ENCODE results near the gene LILRB5. TPM values are rescaled to one million over a fixed set of nuclear protein-coding genes. Genes with fewer than 3 reads are reported as not detected.
"Not testable (repeated sequence)": the region's sequence is repeated elsewhere in the genome, so short reads cannot be mapped to it uniquely, and the experiment has no call there.

Gene LILRB5
- total and polyA plus RNA-seq, 10 donors, result 3.8 to 112 (median 63.7) TPM

DNA sequence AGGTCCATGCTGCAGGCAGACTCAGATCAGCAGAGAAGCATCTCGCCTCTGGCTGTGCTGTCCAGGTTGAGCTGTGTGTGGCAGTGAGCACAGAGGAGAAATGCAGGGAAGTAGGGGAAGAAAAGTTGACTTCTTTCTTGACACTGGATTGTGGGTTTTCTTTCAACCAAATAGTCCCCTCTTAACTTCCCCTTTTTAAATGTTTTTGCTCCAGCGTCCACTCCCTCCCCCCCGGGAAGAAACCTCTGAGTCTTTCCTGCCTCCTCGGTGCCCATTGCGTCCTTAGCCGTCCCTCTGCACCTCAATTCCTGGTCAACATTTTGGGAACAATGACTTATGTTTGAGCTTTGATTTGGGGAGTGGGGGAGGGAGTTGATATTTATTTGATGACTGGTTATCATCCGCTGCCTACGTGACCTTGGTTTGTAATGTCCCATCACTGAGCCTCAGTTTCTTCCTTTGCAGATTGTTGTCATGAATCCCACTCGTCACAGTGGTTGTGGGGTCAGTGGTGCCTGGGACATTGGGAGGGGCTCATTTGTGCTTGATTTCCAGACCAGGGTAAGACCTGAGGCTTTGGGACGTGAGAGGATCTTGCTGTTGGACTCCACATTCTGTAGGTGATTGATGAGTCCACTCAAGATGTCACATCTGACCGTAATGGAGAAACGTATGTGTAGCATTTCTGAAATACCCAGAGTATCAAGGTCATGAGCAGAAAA, 24.1 kb upstream of the LILRB5 start, which contains the start of gene LILRB2:
Gene LILRB2 (minus strand): TSS at position 104 of the 722 bp plus-strand sequence. CDS start 614 bp downstream, outside the sequence.
- H3K4me3 ChIP-seq, result peak within 1 kb of the TSS in 7 of 8 donors; percentile 9 to 62 (median 36)

DNA sequence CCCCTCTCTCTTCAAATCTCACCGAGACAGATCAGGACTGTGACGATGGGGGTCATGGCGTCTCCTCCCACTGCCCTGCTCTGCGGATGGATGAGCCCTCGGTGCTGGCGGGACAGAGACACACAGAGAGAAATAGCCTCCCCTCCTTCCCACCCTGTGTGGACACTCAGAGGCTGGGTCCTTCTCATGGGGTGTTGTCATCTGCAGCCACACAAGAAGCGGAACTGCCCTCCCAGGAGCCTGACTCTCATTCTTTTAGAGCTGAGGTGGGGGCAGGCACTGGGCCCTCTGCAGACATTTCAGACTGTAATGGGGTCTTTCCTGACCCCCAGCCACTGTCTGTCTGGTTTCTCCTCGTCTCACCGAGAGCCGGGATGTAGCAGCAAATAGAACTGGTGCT, 23.4 kb upstream of the LILRB5 start:
- Histone ChIP-seq H3K27ac (peak overlapping the region in 7 of 8 donors; percentile 77 to 96 (median 89)), H3K4me1 (peaks cover 5 to 79% (median 44%) of the 10 kb centered on the region in 6 donors), H3K36me3 (peaks cover 0 to 42% (median 0%) of the 10 kb centered on the region in 6 donors), H3K4me3 (peak overlapping the region in 7 of 8 donors; percentile 9 to 62 (median 36)), H3K27me3 (replicated peaks in 1 of 7) (peaks cover 0 to 74% (median 3%) of the 10 kb centered on the region in 7 donors)
- peak; percentile 84 for DNase-seq
- 5 to 31% (median 24%) methylated on average over 4 to 10 of the region's 10 CpGs for WGBS, 5 donors
- peak in 1 of 3 donors; percentile 51 for TF ChIP-seq POLR2AphosphoS5 (IDR thresholded peaks at IDR 0.05)
- H3K9me3 ChIP-seq; intact Hi-C loops (cut with DNase I; ENCODE audit: low total_unique reads): not testable (repeated sequence)

More for the DNA sequence above, 24.1 kb upstream of the LILRB5 start, which contains the start of gene LILRB2:
- Histone ChIP-seq H3K27me3 (replicated peaks in 1 of 7) (peaks cover 0 to 68% (median 3%) of the 10 kb centered on the region in 7 donors), H3K4me1 (peaks cover 5 to 80% (median 48%) of the 10 kb centered on the region in 6 donors), H3K9me3 (no peaks in the 10 kb centered on the region), H3K27ac (peak within 1 kb of the TSS in 7 of 8 donors; percentile 77 to 96 (median 89)), H3K36me3 (peaks cover 0 to 34% (median 0%) of the 10 kb centered on the region in 6 donors)
- no peak for TF ChIP-seq POLR2AphosphoS5 (IDR thresholded peaks at IDR 0.05)
- TF ChIP-seq, protein P1, sequence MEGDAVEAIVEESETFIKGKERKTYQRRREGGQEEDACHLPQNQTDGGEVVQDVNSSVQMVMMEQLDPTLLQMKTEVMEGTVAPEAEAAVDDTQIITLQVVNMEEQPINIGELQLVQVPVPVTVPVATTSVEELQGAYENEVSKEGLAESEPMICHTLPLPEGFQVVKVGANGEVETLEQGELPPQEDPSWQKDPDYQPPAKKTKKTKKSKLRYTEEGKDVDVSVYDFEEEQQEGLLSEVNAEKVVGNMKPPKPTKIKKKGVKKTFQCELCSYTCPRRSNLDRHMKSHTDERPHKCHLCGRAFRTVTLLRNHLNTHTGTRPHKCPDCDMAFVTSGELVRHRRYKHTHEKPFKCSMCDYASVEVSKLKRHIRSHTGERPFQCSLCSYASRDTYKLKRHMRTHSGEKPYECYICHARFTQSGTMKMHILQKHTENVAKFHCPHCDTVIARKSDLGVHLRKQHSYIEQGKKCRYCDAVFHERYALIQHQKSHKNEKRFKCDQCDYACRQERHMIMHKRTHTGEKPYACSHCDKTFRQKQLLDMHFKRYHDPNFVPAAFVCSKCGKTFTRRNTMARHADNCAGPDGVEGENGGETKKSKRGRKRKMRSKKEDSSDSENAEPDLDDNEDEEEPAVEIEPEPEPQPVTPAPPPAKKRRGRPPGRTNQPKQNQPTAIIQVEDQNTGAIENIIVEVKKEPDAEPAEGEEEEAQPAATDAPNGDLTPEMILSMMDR (IDR thresholded peaks at IDR 0.05 in 8 of 11, conservative IDR thresholded peaks at IDR 0.05 in 3 of 11), result no peak
- TF ChIP-seq POLR2A (IDR thresholded peaks at IDR 0.05), result no peak
- intact Hi-C loops (cut with DNase I; ENCODE audit: low total_unique reads), result no loop called here
- 47 to 51% (median 48%) methylated on average over 12 of the region's 12 CpGs for WGBS, 5 donors
- no peak for DNase-seq

DNA sequence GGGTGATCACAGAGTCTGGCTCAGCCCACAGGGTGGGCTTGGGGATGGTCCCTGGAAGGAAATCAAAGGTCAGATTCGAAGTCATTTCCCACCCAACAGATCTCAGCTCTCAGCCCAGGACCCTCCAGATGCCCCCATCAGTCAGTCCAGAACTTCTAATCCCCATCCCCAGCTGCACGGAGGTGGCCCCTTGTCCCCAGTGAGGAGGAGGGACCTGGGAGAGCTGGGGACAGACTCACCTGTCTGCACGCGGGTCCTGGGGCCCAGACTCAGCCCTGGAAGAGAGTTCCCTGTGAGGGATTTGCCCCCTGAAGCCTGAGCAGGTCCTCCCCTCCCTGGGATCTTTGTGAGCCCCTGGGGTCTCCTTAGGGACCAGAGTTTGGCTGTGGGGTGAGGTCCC, 23.0 kb upstream of the LILRB5 start:
- intact Hi-C loops (cut with DNase I; ENCODE audit: low total_unique reads); DNase-seq; H3K9me3 ChIP-seq: not testable (repeated sequence)
- H3K27me3 ChIP-seq (replicated peaks in 1 of 7), result peaks cover 0 to 79% (median 3%) of the 10 kb centered on the region in 7 donors
- H3K4me1 ChIP-seq, result peaks cover 5 to 78% (median 40%) of the 10 kb centered on the region in 6 donors
- 23 to 86% (median 39%) methylated on average over 1 to 4 of the region's 4 CpGs for WGBS, 5 donors
- H3K36me3 ChIP-seq, result peaks cover 0 to 46% (median 0%) of the 10 kb centered on the region in 6 donors
- H3K4me3 ChIP-seq, result peak overlapping the region in 7 of 8 donors; percentile 9 to 62 (median 36)
- peak overlapping the region in 7 of 8 donors; percentile 77 to 96 (median 89) for H3K27ac ChIP-seq

DNA sequence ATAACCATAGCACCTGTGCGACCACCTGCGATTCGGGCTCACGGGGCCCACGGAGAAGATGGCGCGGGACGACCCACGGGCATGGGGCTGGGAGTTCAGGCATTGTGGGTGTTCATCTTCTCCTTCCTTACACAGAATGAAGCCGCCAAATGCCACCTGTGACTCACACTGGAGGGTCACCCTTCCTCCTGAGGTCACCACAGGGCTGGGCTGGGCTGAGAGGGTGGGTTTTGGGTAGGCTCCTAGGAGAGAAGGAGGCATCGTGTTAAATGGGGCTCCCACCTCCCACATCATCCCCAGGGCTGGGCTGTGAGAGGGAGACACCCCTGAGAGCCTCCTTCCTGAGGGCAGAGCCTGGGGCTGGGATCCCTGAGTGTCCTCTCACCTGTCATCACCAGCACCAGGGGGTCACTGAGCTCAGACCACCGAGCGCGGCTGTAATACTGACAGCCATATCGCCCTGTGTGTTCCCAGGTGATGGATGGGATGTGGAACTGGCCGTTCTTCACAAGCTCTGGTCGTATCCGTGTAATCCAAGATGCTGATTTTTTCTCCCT, 22.4 kb upstream of the LILRB5 start:
- Histone ChIP-seq H3K4me1 (peaks cover 5 to 74% (median 36%) of the 10 kb centered on the region in 6 donors), H3K36me3 (peaks cover 0 to 51% (median 0%) of the 10 kb centered on the region in 6 donors), H3K4me3 (peak overlapping the region in 7 of 8 donors; percentile 9 to 62 (median 36)), H3K9me3 (no peaks in the 10 kb centered on the region), H3K27me3 (replicated peaks in 1 of 7) (peaks cover 0 to 81% (median 3%) of the 10 kb centered on the region in 7 donors), H3K27ac (peak overlapping the region in 7 of 8 donors; percentile 77 to 96 (median 89))
- TF ChIP-seq POLR2A (IDR thresholded peaks at IDR 0.05) (no peak), POLR2AphosphoS5 (IDR thresholded peaks at IDR 0.05) (no peak)
- TF ChIP-seq, protein P1 (IDR thresholded peaks at IDR 0.05 in 8 of 11, conservative IDR thresholded peaks at IDR 0.05 in 3 of 11), result no peak
- DNase-seq, result no peak
- intact Hi-C loops (cut with DNase I; ENCODE audit: low total_unique reads), result no loop called here
- 80 to 91% (median 85%) methylated on average over 9 to 18 of the region's 18 CpGs for WGBS, 5 donors

DNA sequence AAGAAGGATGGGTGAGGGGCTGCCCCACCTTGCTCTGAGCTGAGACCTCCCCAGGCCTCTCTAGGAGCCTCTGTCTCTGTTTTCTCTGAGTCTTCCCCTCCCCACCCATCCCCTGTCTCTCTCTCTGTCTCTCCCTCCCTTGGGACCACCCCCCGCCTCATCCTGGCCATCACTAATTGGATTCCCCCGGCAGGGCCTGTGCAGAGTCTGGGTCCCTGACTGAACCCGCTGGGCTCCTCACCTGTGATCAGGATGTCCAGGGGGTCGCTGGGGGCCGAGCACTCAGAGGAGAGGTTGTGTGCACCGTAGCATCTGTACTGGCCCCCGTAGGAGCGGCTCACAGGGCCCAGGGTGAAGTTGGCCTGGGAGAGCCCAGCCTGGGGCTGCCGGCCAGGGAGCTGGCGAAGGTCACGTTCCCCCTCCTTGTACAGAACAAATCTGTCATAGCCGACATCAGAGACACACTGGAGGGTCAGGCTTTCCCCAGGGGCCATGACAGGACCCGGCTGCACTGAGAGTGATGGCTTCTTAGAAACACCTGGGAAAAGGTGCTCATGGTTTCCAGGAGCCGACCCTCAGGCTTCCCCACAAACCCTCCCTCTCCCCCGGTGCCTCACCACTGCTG, 21.6 kb upstream of the LILRB5 start:
- DNase-seq; H3K9me3 ChIP-seq; intact Hi-C loops (cut with DNase I; ENCODE audit: low total_unique reads): not testable (repeated sequence)
- Histone ChIP-seq H3K27ac (peak overlapping the region in 2 of 8 donors; percentile 90 to 96), H3K36me3 (peaks cover 0 to 58% (median 0%) of the 10 kb centered on the region in 6 donors), H3K4me1 (peaks cover 5 to 72% (median 32%) of the 10 kb centered on the region in 6 donors), H3K4me3 (peak overlapping the region in 5 of 8 donors; percentile 32 to 62 (median 38)), H3K27me3 (replicated peaks in 1 of 7) (peaks cover 0 to 81% (median 3%) of the 10 kb centered on the region in 7 donors)
- 74 to 88% (median 84%) methylated on average over 10 to 15 of the region's 15 CpGs for WGBS, 5 donors

All from spleen (tissue), 11 donors.